GM21723 (cell line): ENCODE data around the gene ESPL1.
"Not testable (repeated sequence)": the region's sequence is repeated elsewhere in the genome, so short reads cannot be mapped to it uniquely, and the experiment has no call there.

ENCODE experiments used
- ATAC-seq: cut with Tn5 transposase; IDR thresholded peaks from one replicate; pipeline ENCODE4 v1.9.1; 2021; ENCODE audit warnings: mild to moderate bottlenecking, moderate library complexity; ENCODE audit not compliant: unreplicated experiment

ESPL1 gene

DNA sequence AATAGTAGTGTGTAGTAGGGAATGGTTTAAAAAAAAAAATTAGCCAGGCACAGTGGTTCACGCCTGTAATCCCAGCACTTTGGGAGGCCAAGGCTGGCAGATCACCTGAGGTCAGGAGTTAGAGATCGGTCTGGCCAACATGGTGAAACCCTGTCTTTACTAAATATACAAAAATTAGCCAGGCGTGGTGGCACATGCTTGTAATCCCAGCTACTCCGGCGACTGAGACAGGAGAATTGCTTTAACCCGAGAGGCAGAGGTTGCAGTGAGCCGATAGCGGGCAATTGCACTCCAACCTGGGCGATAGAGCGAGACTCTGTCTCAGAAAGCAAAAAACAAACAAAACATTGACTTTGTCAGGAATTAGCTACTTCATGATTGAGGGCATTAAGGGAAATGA, 29.0 kb downstream of the ESPL1 start:
- ATAC-seq, result not testable (repeated sequence)

DNA sequence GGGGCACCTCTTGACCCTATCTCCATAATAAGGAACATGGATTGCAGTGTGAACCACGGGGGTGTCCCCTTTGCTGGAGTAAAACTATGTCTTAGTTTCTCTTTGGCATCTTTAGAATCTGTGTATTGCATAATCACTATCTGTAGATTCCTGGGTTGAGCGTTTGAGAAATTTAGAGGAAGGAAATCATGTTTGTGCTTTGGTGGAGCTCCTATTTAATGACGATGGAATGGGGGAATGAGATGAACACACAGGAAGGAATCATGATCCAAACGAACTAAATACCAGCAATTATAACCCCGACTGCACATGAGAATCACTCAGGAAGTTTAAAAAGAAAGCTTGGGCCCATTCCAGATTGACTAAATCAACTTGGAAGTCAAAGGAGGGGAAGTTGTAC, 30.1 kb downstream of the ESPL1 start:
- no peak for ATAC-seq

DNA sequence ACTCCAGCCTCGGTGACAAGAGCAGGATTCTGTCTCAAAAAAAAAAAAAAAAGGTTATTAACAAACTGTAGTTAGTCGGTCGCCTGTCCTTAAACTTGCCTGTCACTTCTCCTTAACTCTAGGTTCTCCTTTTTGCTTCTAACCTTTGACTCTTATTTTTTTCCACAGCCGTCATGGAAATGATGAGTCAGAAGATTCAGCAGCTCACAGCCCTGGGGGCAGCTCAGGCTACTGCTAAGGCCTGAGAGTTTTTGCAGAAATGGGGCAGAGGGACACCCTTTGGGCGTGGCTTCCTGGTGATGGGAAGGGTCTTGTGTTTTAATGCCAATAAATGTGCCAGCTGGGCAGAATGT, 31.0 kb downstream of the ESPL1 start:
- ATAC-seq, result no peak

DNA sequence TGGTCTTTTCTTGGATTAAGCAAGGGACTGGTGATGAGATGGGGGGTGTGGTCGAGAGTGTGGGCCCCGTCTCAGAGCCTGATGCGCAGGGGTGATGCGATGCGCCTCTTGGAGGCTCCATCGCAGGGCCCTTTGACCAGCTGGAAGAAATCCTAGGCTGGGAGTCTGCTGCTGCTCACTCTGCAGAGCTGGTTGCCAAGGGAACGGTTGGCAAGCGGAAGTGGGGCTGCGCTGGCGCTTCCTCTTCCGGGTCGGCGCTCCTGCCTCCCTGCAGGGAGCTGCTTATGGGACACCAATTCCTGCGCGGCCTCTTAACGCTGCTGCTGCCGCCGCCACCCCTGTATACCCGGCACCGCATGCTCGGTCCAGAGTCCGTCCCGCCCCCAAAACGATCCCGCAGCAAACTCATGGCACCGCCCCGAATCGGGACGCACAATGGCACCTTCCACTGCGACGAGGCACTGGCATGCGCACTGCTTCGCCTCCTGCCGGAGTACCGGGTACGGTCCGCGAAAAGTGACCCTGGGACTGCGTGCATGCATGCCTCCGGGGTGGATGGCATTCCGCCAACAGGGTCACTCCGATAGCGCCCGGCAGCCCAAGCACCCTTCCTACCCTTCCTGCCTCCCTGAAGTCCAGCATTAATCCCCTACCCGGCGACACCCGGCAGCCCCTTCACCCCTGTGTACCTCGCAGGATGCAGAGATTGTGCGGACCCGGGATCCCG, 31.5 kb downstream of the ESPL1 start, which contains the start of gene MYG1:
TSS of gene MYG1 (plus strand) at position 242 of the 727 bp plus-strand sequence. CDS start at position 285, 43 bp downstream.
- ATAC-seq, result peak; percentile 75

DNA sequence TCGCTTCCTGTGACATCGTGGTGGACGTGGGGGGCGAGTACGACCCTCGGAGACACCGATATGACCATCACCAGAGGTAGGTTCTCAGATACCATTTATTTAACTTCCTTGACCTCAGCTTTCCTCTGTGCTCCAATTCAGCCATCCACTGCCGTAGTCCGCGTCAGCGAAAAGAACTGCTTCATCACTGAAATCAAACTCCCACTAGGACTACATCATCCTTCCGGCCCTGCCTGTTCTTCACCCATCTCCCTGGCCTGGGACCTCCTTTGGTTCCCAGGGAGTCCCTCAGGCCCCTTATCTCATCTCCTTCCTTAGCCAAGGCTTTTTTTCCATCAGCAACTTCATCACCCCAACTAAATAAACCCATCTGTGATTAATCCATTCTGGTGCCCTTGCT, 32.1 kb downstream of the ESPL1 start:
- no peak for ATAC-seq

DNA sequence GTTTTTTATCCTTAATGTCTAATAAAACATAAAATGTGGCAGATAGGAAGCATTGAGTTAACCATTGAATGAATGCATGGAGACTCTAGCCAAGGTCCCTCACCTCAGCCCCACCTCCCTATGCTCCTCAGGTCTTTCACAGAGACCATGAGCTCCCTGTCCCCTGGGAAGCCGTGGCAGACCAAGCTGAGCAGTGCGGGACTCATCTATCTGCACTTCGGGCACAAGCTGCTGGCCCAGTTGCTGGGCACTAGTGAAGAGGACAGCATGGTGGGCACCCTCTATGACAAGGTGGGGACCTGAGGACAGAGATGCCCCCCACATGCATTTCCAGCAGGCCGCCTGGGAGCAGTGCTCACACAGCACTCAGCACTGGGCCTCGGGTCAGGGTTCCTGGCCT, 34.8 kb downstream of the ESPL1 start:
- no peak for ATAC-seq

DNA sequence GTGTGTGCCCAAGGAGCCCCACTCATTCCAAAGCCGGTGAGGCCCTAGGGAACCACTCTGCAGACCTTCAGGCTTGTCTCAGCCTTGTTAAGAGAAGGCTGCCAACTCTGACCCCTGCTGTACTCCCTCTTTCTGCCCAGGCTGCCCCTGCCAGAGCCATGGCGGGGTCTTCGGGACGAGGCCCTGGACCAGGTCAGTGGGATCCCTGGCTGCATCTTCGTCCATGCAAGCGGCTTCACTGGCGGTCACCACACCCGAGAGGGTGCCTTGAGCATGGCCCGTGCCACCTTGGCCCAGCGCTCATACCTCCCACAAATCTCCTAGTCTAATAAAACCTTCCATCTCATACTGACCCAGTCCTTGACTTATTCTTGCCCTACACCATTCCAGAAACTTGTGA, 38.7 kb downstream of the ESPL1 start:
- ATAC-seq, result no peak

DNA sequence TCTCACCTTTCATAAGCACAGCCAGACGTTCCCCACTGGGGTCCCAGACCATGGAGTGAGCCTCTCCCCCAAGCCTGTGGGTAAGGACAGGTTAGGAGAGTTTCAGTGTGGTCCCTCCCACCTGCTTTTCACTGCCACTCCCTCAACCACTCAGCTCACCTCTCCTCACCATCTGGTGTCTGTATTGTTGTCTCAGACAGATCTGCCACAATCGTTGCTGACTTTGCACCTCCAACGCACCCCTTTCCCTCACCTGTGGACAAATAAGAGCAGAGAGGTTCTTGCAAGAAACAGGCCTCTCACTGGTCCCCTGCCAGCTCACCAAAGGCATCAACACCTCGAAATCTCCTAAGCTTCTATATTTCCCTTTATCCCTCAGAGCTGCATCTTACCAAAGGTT, 40.2 kb downstream of the ESPL1 start:
- no peak for ATAC-seq

DNA sequence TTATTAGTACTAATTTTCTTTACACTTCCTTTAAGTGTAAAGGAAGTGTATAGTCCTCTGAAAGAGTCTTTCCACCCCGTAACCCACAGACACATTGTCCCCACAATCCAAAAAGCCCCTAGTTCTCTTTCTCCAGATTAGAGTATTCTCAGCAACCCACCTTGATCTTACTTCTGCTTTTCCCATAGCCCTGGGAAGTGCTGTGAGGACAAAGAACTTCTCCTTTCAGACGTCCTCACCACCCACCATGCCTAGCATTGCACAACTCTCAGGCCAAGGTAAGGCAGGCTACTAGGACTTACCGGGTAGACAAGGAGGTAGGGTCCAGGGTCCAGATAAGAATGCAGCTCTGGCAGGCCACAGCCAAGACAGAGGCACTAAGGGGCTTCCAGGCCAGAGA, 45.9 kb downstream of the ESPL1 start:
- ATAC-seq, result no peak

DNA sequence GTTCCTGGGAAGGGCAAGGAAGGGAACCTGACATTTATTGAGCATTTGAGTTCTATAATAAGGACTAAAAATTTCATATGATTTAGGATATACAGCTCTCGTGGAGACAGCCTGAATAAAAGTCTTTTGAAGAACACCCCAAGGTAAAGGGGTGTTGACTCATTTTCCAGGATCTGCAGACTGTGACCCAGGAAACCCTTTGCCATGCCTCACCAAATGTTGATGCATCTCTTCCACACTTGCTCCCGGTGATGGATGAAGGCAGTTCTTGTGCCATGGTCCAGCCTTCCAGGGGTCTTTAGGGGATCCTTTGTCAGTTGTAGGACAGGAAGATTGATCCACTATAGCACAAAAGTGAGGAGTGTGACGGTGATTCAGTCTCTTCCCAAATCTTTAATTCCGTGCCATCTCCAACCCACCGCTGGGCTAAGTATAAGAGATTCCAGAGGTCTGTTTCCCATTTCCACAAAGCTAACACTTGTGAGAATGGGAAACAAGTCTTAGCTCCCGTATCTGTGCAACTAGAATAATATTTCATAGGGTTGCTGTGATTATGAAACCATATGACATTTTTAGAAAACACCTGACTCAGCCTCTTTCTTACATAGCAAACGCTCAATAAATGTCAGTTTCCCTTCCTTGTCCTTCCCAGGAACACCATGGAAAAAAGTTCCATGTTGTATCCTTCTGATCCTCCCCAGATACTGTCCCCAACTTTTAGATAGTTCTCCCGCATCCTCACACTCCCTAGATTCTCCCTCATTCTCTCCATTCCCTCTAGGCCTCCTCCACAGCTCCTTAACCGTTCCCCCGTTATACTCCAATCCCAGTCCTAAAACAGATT, 52.5 kb downstream of the ESPL1 start:
- no peak for ATAC-seq

DNA sequence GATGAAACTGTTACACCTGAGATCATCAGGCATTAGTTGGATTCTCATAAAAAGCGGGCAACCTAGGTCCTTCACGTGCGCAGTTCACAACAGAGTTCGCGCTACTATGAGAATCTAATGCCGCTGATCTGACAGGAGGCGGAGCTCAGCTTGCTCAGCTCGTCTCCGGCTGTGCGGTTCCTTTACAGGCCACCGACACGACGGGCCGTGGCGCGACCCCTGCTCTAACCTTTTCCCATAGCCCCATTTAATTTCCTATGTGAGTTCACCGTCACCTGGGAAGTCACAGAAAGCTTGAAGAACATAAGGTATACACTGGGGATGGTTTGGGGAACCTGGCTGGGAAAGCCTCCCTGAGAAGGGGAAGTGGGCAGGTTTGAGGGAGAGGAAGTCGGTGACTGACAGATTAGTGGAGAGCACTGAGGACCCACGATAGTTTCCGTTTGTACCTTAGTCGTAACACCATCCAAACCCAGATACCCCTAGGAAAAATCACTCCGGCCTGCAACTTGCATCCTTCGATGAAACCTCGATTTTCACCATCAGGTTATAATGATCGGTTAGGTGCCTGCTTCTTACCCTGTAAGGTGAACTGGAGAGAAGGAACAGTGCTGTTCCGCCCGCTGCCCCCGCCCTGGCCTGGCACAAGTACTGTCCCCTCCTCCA, 56.1 kb downstream of the ESPL1 start:
- ATAC-seq, result peak; percentile 35

DNA sequence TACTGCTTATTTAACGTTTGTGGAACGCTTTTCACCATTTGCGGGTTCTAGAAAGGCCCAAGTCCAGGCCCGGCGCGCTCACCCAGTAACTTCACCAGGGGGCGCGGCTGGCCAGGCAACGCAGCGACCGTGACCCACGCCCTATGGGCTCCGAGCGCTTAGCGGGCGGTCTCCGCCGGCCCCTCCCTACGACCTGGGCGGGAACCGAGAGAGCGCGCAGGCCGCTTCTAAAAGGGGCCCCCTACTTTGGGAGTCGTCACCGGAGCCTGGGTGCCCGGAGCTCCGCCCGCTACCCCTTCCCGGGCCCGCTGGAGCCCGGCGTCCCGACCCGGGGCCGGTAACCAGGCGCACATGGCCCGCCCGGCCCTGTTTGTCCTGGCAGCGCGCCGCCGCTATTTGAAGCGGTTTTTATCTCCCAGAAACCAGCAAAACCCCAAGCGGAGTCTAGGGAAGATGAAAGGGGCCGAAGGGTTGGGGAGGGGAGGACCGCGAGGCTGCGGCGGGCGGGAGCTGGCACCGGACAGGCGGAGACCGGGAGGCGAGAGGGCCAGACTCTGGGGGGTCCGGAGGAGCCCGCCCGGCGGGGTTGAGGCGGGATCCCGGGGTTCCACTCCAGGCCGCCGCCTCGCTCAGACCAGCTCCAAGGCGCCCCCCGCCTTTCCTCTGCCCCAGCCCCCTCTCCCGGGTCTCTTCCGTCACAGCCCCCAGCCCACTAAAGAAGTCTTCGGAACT, 56.8 kb downstream of the ESPL1 start:
- ATAC-seq, result peak; percentile 59

DNA sequence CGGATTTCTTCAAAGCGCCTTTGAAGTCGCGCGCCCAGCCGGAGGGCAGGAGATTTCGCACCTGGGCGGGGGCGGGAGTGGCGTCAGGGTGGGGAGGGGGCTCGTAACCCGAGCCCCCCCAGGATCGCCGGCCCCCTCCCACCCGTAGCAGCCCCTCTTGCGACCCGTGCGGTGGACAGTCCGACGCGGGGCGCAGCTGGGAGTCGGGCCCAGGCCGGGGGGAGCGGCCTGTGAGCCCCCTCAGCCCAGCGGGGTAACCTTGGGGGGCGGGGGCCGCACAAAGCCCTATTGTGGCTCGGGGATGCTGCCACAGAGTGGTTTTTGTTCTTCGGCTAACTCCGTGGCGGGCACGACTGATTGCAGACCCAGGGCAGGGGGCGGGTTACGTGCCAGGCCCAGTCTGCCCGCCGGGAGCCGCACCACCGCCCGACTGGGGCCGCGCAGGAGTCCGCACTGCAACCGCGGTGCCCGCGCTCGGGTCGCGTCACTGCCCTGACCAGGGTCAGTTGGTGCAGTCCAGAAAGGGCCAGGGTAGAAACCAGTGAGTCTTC, 57.5 kb downstream of the ESPL1 start:
- no peak for ATAC-seq

DNA sequence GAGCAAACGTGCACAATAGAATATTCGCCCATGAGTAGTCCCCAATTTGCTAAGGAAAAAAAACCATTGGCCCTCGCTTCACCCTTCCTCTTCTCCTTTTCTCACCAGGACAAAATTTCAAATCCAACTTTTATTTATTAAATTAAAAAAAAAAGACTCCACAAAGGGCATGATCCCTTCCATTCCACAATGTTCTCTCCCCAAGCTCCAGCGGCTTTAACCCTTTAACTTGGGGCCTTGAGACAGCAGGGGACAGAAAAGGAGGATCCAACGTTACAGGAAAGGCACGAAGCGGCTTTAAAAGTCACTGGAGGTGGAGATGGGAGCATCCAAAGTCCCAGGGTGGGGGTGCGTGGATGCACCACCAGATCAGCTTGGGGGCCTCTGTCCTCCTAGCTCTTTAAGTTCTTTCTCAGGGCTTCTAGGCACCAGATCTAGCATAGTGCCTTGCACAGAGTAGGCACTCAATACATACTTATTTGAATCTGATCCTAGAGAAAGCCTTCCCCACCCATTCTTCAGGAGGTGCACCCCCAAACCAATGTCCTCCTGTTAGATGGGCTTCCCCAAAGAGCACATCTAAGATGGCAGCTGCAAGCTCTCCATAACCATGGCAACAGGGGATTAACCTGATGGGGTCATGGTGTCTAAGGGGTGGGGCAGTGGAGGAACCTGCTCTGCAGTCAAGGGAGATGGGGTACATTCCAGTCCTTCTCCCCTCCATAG, 58.5 kb downstream of the ESPL1 start:
- ATAC-seq, result no peak

DNA sequence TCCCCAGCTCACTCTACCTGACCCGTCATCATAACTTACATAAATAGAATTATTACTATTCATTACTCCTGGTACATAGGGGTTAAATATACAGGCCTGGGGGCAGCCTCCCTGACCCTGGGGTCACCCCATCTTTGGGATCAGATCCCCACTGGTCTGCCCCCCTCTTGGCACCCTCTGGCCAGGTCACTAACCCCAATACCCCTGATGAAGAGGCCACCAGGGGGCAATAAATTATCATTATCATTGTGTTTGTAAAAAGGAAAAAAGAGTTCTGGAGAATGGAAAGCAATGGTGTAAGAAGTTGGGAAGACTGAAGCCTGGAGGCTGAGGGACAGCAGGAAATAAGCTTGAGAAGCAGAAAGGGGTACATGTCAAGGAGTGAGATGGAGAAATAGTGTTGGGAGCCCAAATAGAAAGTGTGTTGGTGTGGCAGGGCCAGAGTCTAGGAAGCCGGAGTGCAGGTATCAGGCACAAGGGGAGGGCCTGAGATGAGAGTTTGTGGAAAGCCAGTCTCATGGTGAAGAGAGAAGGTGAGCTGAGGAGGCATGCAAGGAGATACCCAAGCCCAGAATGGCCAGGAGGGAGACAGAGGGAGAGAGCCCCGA, 59.4 kb downstream of the ESPL1 start:
- no peak for ATAC-seq

DNA sequence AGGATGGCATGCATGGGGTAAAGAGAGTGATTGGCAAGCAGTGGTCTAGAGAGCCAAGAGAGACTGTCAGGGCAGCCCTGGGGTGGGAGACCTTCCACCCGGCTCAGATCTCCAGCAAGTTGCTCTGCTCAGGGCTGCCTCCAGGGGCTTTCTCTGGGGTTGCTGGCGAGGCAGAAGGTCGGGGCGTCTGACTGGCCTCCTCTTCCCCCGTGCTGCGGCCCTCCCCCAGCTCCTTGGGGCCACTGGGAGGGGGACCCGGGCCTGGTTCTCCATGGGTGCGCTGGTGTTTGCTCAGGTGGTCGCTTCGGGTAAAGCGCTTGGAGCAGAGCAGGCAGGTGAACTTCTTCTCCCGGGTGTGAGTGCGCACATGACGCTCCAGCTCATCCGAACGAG, 59.9 kb downstream of the ESPL1 start:
- ATAC-seq, result no peak

DNA sequence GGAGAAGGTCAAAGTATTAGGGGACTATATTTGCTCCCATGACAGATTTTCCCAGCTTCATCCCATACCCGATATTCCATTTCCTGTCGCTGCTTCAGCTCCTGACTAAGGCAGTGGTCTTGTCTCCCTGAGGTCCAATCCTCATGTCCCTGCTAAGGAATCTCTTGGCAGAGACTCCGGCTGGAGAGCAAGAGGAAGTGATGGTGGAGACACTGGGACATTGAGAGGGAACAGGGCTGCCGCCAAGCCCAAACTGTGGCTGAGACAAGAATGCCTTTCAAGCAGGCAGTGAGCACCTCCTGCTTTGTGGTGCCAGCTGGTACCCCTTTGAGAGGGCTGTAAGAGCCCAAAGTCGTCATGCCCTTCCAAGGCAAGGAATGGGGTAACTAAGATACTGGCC, 62.6 kb downstream of the ESPL1 start:
- ATAC-seq, result no peak

DNA sequence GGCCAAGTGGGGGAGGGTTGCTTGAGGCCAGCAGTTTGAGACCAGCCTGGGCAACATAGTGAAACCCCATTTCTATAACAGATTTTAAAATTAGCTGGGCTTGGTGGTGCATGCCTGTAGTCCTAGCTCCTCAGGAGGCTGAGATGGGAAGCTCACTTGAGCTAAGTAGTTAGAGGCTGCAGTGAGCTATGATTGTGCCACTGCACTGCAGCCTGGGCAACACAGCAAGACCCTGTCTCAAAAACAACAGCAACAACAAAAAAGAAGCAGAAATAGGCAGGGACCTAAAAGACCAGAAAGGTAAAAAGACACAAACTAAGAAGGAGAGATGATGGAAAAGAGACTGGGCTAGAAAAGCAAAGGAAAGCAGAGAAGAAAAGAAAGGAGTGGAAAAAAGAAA, 64.2 kb downstream of the ESPL1 start:
- not testable (repeated sequence) for ATAC-seq

DNA sequence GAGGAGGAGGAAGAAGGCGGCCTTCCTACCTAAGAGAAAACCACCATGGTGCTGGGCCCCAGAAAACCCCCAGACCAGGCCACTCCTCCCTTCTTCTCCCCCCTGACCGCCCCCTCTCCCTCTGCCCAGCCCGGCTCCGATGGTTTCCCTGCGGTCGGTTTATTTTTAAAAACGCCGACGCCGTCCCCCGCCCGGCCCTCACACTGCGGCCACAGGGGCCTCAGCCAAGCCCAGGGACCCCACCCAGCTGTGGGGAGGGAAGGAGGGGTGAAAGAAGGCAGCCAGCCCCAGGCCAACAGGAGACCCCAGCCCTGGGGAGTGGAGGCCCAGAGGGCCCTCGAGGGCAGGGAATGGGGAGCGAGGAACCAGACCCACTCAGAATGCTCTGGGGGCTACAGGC, 64.6 kb downstream of the ESPL1 start:
- no peak for ATAC-seq

DNA sequence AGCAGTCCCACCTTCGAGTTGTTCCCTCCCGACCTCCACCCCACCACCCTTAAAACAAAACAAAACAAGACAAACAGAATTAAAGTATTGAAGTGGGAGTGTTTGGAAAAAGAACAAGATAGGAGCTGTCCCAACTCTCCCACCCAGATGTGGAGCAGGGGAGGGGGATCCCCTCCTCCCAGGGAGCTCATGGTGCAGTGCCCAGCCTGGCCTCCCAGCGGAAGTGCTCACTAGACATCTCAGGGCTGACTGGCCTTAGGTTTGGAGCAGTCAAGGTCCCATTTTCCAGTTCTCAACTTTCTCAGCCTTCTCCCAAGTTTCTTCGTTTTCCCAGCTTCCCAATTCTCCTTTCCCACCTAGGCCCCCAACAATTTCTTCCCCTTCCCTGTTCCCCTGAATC, 65.2 kb downstream of the ESPL1 start:
- ATAC-seq, result no peak
